K562 (cell line): ENCODE results near the gene PDPK1.
"Not testable (repeated sequence)": the region's sequence is repeated elsewhere in the genome, so short reads cannot be mapped to it uniquely, and the experiment has no call there.

Experiments used
- CHD2 ChIP-seq: IDR thresholded peaks from 2 replicates; pipeline ENCODE4 v1.6.1; 2011; ENCODE audit warnings: low read depth, low read length
- CTCF ChIP-seq, 3 experiments: IDR thresholded peaks in 2 of 3; conservative IDR thresholded peaks in 1 of 3; 2 replicates each; pipeline ENCODE4 v1.5.1; 2011 to 2012; ENCODE audit warnings: low read length in 3 of 3, mild to moderate bottlenecking in 3 of 3, control low read depth in 2 of 3, improper control_type of control experiment in 1 of 3, inconsistent platforms in 1 of 3, low read depth in 1 of 3, mixed read lengths in 1 of 3, moderate library complexity in 1 of 3; ENCODE audit not compliant: insufficient read depth in 2 of 3
- JUN ChIP-seq, 2 experiments: sonication (generic) in 1 of 2; formaldehyde crosslinking in 1 of 2; IDR thresholded peaks; 2 replicates each; pipeline versions ENCODE4 v1.6.1 to v1.8.0; 2012 to 2022; ENCODE audit warnings: borderline replicate concordance in 2 of 2, mild to moderate bottlenecking in 2 of 2, improper control_type of control experiment in 1 of 2, low read depth in 1 of 2, low read length in 1 of 2, missing genetic modification reagents in 1 of 2
- NR2C2 ChIP-seq, 2 experiments: fragments of 200-800 bp in 1 of 2; sonication (Bioruptor generic) in 1 of 2; sonication (generic) in 1 of 2; formaldehyde crosslinking in 1 of 2; IDR thresholded peaks; 2 replicates each; pipeline versions ENCODE4 v1.6.1 to v1.8.0; 2016 to 2022; ENCODE audit warnings: mild to moderate bottlenecking in 1 of 2, missing compliant biosample characterization in 1 of 2, missing genetic modification characterization in 1 of 2, missing genetic modification reagents in 1 of 2
- ZNF133 ChIP-seq: fragments of 250-450 bp; sonication (Bioruptor Pico); IDR thresholded peaks from 2 replicates; pipeline ENCODE4 v1.4.0; 2020; ENCODE audit warnings: mild to moderate bottlenecking
- TF ChIP-seq, protein P1 (sequence below): sonication (generic); formaldehyde crosslinking; IDR thresholded peaks from 2 replicates; pipeline ENCODE4 v1.8.1; 2023; ENCODE audit warnings: mild to moderate bottlenecking, missing genetic modification reagents

GRCh38 chr16:2580143-2580542, 42.3 kb downstream of the PDPK1 start:
- TF ChIP-seq NR2C2 (CRISPR knock-in tag; IDR thresholded peaks at IDR 0.05); NR2C2 (tag; IDR thresholded peaks at IDR 0.05); JUN (IDR thresholded peaks at IDR 0.05; ENCODE audit: borderline replicate concordance, low read depth, low read length); JUN (CRISPR knock-in tag; IDR thresholded peaks at IDR 0.05; ENCODE audit: borderline replicate concordance); ZNF133; CHD2; CTCF (IDR thresholded peaks at IDR 0.05 in 2 of 3, conservative IDR thresholded peaks at IDR 0.05 in 1 of 3; ENCODE audit: insufficient read depth in 2 of 3, low read depth in 1 of 3, low read length in 3 of 3): not testable (repeated sequence)
- TF ChIP-seq, protein P1, sequence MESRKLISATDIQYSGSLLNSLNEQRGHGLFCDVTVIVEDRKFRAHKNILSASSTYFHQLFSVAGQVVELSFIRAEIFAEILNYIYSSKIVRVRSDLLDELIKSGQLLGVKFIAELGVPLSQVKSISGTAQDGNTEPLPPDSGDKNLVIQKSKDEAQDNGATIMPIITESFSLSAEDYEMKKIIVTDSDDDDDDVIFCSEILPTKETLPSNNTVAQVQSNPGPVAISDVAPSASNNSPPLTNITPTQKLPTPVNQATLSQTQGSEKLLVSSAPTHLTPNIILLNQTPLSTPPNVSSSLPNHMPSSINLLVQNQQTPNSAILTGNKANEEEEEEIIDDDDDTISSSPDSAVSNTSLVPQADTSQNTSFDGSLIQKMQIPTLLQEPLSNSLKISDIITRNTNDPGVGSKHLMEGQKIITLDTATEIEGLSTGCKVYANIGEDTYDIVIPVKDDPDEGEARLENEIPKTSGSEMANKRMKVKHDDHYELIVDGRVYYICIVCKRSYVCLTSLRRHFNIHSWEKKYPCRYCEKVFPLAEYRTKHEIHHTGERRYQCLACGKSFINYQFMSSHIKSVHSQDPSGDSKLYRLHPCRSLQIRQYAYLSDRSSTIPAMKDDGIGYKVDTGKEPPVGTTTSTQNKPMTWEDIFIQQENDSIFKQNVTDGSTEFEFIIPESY: not testable (repeated sequence)
